ACHN (cell line): ENCODE measurements around the gene LMTK3.

Experiments
- DNase-seq: peaks from one replicate; pipeline ENCODE4 v3.0.0-alpha.2; 2015
- in situ Hi-C: cut with HindIII; loops from 2 replicates; pipeline ENCODE4 v1.10.0; 2017; ENCODE audit warnings: low sequenced_read_pairs, low pct_ligation_motif_present, low pct_unique_long_range_greater_than_20kb

The LMTK3 gene

DNA sequence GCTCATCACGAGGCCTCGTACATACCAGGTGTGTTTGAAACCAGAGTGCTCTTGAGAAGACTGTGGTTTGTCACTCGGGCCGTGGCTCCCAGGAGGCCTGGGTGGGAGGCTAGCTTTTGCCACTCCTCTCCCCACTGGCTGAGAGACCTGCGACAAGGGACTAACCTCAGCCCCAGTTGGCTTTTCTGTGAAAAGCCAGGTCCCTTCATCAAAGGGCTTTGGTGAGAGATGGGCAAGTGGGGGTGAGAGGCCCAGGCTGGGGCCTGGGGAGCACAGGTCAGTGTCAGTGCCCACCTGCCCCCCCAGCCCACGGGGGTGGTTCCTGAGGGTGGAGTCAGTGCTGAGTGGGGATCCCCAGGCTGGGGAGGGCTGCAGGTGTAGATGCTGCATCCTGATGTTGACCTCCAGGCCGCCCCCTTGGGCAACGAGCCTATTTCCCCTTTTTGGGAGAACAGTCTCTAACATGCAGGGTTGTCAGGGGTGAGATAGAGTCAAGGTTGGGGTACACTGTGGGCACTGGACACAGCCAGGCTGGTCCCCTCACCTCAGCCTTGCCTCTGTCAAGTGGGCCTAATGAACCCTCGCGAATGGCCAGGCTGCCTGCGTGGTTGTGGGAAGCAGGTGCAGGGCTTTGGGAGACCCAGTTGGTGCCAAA is 55.6 kb downstream of the LMTK3 start:
- DNase-seq = no peak
- in situ Hi-C loops = no loop called here

DNA sequence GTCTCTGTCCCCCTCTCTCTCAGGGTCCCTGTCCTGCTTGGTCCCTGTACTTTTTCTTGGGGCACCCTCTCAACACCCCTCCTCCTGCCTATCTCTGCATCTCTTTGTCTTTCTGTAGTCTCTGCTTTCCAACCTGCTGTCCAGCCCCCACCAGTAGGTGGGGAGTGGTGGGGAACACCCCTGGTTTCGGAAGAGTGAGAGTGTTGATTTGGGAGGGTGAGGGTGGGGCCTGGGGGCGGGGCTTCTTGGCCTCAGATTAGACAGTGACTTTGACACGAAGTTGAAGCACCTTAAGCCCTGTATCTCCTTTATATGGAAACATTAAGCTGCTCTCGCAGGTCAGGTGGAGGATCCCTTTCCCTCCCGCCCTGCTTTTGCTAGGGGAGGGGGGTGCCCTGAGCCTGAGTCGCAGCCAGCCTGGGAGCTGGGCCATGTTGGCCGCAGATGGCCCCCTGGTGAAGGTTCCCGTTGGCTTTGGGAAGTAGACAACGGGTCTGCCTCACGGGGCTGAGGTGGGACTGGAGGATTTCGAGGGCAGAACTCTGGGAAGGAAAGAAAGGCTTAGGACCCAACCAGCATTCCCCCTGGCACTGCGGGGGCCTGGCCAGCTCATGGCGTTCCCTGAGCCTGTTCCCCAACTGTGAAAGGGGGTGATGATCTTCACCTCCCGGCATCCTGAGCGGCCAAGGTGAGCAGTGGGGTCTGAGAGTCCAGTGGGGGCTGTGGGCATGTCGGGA is 56.3 kb downstream of the LMTK3 start, which contains the start of gene KCNJ14:
Gene KCNJ14 (plus strand): TSS at position 404 of the 737 bp plus-strand sequence. CDS start 6,151 bp downstream, outside the sequence.
- in situ Hi-C loops = no loop called here
- no peak for DNase-seq

DNA sequence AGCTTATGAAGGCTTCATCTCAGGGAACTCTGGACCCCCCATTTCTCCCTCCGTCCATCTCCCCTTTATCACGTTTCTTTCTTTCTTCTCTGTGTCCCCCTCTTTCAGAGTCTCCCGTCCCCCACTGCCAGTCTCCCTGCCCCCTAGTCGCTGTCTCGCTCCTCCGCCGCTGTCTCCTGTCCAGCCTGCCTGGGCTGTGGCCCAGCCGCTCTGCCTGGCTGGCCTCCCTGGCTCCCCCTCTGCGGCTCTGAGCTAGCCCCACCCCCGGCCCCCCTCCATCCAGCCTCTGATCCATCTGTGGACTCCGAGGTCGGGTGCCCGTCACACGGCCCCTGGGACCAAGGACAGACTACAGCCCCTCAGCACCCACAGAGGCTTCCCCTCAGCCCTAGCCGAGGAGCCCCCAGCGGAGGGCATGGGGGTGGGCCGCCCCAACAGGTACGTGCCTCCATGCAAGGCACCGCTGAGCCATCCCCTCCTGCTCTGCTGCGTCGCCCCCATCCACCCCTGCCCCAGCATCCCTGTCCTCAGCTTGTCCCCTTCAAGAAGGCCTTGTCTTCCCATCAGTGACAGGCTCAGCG is 57.4 kb downstream of the LMTK3 start:
- no peak for DNase-seq
- in situ Hi-C loops = no loop called here

DNA sequence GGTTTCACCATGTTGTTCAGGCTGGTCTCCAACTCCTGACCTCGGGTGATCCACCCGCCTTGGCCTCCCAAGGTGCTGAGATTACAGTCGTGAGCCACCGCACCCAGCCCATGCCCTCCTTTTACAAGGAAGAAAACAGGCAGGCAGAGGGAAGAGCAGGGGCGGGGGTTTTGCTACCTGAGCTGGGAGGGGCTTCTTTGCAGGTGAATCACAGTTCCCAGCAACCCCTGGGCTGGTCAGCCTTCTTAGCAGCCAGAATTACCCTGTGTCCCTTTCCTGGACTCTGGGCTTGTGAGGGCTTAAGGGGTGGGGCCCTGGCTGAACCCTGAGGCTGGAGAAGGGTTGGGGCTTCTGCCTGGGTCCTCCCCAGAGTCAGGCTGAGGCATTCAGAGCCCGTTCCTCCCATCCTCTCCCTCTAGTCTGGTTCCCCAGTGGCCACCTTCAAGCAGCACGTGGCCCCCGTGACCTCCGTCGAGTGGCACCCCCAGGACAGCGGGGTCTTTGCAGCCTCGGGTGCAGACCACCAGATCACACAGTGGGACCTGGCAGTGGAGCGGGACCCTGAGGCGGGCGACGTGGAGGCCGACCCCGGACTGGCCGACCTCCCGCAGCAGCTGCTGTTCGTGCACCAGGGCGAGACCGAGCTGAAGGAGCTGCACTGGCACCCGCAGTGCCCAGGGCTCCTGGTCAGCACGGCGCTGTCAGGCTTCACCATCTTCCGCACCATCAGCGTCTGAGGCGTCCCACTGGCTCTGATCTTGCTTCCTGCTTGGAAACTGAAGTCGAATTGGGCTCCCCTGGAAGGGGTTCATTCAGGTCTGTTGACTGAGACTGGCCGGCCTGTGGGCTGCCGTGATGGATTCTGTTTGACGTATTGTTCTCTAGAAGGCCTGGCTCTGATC is 59.1 kb downstream of the LMTK3 start:
- DNase-seq = no peak

DNA sequence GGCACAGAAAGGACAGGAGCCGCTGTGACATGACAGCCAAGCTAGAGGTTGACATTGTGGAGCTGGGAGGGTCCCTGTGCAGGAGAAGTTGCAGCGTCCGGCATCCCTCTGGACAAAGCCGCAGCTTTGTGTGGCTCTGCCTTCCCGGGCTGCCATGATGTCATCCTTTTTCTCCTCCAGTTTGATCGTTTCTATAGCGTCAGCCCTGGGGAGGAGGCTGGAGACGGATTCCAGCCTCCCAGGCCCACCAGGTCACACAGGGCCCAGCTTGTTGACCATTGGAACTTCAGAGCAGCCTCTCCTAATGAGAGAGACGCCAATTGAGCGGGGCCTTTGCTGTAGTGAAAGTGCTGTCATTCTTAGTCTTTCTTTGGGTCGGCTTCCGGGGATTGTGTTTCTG is 60.0 kb downstream of the LMTK3 start:
- in situ Hi-C loops = no loop called here
- DNase-seq = no peak

More for the DNA sequence above, 59.1 kb downstream of the LMTK3 start:
- in situ Hi-C loops = no loop called here

DNA sequence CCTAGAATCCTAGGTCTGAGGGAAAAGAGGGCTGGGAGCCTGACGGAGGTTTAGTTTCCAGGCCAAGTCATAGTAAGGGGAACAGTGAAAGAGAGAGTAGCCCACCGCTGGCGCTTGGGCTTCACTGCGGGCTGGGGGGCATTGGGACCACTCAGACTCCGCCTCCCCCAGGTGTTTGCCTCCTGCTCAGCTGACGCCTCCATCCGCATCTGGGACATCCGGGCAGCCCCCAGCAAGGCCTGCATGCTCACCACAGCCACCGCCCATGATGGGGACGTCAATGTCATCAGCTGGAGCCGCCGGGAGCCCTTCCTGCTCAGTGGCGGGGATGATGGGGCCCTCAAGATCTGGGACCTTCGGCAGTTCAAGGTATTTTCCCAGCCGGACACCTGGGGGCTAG is 60.8 kb downstream of the LMTK3 start:
- in situ Hi-C loops = no loop called here
- no peak for DNase-seq

DNA sequence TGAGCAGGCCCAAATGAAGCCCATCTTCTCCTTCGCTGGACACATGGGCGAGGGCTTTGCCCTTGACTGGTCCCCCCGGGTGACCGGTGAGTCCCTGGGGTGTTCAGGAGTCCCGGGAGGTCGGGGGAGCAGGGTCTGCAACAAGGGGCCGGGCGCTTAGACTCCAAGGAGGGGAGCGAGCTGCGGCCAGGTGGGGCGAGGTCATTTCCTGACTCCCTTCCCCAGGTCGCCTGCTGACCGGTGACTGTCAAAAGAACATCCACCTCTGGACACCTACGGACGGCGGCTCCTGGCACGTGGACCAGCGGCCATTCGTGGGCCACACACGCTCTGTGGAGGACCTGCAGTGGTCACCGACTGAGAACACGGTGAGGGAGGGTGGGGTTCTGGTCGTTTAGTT is 61.2 kb downstream of the LMTK3 start:
- in situ Hi-C loops = no loop called here
- no peak for DNase-seq

DNA sequence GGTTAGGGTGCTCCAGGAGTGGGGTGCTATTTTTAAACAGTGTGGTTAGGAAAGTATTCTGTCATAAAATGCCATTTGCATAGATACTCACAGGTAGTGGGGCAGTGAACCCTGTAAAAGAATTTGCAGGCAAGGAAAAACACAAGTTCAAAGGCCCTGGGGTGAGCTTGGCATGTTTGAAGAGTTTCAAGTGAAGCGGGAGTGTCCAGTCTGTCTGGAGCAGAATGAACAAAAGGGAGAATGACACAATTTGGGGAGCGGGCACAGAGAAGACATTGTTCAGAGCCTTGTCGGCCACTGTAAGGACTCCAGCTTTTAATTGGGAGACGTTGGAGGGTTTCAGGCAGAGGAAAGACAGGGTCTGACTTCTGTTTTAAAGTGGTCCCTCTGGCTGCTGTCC is 63.1 kb downstream of the LMTK3 start:
- in situ Hi-C loops = no loop called here

DNA sequence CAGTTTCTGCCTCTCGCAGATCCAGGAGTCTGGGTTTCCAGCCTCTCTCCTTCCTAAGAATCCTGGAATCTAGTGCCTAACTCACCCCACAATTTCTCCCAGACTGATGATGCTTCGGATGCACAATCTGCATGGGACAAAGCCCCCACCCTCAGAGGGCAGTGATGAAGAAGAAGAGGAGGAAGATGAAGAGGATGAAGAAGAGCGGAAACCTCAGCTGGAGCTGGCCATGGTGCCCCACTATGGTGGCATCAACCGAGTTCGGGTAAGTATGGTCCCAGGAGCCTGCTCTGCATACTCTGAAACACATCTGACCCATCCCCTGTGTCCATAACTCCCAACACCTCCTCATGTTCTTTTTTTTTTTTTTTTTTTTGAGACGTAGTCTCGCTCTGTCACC is 65.1 kb downstream of the LMTK3 start:
- in situ Hi-C loops = no loop called here
- DNase-seq = no peak

More for the DNA sequence above, 63.1 kb downstream of the LMTK3 start:
- DNase-seq = no peak

DNA sequence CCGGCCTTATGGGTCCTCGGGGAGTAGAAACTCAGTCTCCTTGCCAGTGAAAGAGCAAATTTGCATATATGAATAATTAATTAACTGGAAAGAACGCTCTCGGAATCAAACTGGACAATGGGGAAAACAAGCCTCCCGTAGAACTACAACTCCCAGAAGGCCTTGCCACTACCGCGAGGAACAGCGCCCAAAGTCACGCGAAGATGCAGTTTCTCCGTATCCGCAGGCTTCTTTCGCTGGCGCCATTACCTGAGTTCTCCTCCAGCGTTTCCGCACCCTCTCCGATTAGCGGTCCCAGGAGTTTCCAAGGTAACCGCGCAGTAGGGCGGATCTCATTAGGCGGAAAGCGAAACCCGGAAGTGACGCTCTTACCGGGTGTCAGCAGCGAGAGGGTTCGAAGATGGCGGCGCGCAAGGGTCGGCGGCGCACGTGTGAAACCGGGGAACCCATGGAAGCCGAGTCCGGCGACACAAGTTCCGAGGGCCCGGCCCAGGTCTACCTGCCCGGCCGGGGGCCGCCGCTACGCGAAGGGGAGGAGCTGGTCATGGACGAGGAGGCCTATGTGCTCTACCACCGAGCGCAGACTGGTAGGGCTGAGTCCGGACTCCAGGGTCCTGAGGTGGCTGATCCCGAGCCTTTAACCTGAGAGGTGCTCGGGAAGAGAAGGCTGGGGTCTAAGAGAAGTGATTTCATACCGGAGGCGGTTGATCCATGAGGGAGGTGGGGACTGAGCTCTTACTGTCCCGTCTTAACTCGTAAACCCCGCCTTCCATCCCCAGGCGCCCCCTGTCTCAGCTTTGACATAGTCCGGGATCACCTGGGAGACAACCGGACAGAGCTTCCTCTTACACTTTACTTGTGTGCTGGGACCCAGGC is 65.8 kb downstream of the LMTK3 start, which contains the start of gene GRWD1:
Gene GRWD1 (plus strand): TSS at position 378 of the 876 bp plus-strand sequence. CDS start 23 bp downstream, at position 401.
- DNase-seq = peak; percentile 97
- in situ Hi-C loops = no loop called here

DNA sequence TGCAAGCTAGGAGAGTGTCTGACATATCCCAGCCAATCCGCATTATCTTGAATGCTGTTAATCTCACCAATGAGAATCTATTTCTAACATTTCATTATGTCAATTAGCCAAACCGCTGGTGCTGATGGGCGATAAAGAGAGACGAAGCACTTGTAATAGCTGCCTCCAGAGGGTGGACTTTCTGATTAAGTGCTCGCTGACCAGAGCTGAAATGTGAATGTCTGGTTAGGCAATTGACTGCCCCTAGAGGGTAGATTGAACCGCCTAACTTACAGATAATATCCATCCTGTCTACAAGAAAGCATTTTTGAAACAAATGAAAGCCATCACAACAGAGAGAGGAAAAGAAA is 66.4 kb downstream of the LMTK3 start:
- peak; percentile 82 for DNase-seq
- in situ Hi-C loops = no loop called here

DNA sequence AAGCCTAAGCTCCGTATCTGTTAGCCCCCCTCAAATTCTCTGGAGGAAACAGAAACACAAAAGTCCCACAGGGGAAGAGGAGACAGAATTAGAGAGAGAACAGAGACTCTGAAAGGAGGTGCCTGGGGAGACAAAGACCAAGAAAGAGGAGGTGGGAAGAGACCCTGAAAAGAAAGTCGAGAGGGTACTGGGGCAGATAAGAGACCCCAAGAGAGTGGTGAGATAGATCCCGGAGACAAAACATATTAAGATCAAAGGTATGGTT is 66.8 kb downstream of the LMTK3 start:
- in situ Hi-C loops = no loop called here

DNA sequence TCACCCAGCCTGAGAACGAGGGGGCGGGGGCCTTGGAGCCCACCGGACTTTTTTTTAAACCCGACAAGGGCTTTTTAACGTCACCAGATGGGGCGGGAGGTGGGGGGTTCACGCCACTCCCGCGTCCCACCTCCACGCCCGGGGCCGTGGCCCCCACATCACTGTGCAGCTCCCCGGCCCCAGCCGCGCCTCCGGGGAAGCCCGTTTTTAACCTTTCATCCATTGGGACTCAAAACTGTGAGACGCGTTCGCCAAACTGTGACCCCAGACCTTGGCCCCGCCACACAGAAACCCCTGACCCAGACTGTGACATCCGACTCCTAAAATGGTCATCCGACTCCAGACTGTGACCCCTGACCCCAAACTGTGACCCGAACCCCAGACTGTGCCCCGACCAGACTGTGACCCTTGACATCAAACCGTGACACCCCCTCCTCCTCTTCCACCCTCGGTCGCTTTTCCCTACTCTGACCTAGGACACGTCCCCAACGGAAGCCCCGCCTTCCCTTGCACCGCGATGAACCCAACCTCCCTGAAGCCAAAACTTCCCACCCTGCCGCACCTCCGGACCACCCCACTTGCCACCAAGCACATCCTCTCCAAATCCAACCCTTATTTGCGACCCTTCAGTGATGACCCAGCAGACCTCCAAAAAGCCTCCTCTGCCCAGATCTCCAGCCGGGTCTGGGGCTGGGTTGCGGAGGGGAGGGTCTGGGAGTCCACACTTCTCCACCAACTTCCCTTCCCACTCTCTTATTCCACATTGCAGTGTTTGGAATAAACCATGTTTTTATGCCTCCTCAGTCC is 67.3 kb downstream of the LMTK3 start:
- no peak for DNase-seq
- in situ Hi-C loops = no loop called here

More for the DNA sequence above, 66.8 kb downstream of the LMTK3 start:
- DNase-seq = no peak

DNA sequence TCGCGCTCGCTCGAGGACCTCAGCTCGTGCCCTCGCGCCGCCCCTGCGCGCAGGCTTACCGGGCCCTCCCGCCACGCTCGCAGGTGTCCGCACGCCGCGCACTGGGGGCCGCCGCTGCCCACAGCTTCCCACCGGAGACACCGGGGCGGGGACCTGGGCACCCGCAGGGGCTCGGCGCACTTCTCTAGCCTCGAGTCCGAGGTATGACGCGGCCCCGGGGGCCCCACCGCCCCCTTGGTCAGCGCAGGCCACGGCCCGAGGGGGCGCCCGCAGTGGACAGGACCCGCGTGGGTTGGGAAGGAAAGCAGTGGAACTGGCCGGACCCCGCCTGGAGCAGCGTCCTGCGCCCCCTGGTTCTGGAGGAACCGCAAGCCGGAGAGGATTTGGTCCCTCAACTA is 67.9 kb downstream of the LMTK3 start:
- in situ Hi-C loops = no loop called here
- DNase-seq = no peak

DNA sequence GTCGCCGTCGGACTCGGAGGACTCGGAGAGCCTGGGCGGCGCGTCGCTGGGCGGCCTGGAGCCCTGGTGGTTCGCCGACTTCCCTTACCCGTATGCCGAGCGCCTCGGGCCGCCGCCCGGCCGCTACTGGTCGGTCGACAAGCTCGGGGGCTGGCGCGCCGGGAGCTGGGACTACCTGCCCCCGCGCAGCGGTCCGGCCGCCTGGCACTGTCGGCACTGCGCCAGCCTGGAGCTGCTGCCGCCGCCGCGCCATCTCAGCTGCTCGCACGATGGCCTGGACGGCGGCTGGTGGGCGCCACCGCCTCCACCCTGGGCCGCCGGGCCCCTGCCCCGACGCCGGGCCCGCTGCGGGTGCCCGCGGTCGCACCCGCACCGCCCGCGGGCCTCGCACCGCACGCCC is 68.4 kb downstream of the LMTK3 start:
- DNase-seq = no peak
- in situ Hi-C loops = no loop called here

DNA sequence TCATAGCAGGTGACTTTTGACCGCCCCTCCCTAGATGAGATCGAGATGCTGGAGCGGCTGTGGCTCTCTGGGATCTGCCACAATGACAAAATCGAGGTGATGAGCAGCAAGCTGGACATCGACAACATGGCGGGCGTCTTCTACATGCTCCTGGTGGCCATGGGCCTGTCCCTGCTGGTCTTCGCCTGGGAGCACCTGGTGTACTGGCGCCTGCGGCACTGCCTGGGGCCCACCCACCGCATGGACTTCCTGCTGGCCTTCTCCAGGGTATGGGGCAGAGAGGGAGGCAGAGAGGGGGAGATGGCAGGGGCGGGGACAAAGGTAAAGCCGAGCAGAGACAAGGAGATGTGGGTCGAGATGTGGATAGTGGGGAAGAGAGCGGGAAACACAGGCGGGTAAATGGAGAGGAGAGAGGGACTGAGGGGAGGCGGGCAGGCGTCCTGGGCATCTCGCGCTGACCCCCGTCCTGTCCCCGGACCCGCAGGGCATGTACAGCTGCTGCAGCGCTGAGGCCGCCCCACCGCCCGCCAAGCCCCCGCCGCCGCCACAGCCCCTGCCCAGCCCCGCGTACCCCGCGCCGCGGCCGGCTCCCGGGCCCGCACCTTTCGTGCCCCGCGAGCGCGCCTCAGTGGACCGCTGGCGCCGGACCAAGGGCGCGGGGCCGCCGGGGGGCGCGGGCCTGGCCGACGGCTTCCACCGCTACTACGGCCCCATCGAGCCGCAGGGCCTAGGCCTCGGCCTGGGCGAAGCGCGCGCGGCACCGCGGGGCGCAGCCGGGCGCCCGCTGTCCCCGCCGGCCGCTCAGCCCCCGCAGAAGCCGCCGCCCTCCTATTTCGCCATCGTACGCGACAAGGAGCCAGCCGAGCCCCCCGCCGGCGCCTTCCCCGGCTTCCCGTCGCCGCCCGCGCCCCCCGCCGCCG is 69.3 kb downstream of the LMTK3 start:
- in situ Hi-C loops = no loop called here
- DNase-seq = no peak
